GM21423 (cell line): ENCODE measurements around the gene FCRL6.
A peak's percentile ranks its signal among the peaks of the same experiment; 100 is the strongest.

Source experiments
- ATAC-seq: cut with Tn5 transposase; IDR thresholded peaks from one replicate; pipeline ENCODE4 v1.9.1; 2021; ENCODE audit warnings: mild to moderate bottlenecking, moderate library complexity; ENCODE audit not compliant: unreplicated experiment

The FCRL6 gene

DNA sequence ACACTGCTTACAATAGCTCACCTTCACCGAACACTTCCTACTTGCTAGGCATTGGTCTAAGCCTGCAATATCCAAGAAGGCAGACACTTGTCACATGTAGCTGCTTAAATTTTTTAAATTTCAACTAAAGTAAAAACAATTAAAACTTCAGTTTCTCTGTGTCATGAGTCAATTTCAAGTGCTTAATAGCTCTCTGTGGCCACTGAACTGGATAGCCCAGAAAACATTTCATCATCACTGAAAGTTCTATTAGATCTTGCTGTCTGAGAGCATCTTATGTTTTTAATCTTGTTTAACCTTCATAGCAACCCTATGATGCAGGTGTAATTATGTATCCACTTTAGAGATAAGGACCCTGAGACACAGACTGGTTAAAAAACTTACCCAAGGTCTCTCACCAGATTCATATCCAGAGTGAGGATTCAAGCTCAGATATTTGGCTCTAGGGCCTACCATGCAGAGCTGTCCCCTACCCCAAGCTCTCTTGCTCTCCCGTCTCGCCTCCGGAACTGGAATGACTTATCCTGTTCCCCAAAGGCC is 2.6 kb upstream of the FCRL6 start:
- no peak for ATAC-seq

DNA sequence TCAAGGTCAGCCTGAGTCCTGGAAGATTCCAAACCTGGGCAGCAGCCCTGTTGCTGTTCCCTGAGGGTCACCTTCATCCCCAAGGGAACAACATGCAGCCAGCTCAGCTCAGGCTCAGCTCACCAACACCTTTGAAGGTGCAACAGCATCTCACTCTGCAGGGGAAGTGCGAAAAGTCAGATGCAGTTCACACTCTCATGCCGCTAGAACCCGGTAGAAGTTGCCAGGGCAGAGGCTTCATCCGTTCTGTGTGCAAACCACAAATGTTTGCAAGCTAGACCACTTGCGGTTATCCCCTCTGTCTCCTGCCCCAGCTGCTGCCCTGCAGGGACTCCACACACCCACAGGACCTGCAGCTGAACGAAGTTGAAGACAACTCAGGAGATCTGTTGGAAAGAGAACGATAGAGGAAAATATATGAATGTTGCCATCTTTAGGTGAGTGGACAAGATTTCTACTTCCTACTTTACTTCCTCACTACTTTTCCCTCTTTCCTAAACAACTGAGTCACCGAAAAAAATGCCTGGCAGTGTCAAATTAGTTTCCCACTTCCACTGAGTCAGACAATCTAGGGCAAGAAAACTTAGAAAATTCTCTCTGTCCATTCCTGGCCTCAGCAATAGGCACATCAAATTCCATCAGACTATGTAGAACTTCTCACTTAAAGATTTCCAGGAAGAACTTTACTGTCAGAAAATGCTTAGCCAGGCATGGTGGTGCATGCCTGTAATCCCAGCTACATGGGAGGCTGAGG is 1.8 kb upstream of the FCRL6 start:
- peak; percentile 52 for ATAC-seq

DNA sequence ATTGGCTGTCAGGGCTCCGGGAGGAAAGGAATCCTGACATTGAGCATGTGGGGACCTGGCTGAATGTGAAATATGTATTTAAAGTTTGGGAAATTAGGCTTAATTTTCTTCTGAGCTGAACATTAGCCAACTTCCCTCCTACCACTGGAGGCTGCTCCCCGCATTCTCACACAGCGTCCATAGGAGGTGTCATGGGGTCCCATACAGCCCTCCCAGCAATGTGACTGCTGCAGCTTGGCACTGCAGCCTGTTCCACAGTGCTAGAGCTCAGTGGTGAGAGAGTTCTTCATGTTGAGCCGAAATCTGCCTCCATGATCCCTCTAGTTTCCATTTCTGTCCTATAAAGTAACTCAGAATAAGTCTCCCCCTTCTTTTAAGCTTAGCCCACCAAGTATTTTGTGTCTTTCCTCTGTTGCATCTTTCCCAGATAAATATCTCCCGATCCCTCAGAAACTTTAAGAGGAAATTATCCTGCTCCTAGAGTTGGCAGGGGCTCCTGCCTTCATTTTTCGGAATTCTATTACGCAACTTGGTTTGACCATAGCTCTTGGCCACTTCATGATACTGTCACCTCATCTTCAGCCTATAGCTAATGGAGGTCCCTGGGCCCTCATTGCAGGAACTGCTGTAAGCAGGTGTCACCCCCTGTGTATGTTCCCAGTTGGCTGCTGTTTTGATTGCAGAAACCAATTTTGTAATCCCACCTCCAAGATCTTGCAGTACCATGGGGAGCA is 2.0 kb downstream of the FCRL6 start:
- ATAC-seq: no peak

- ATAC-seq: no peak
These were observed 2.8 kb downstream of the FCRL6 start for GRCh38 chr1:159804924-159805323.

DNA sequence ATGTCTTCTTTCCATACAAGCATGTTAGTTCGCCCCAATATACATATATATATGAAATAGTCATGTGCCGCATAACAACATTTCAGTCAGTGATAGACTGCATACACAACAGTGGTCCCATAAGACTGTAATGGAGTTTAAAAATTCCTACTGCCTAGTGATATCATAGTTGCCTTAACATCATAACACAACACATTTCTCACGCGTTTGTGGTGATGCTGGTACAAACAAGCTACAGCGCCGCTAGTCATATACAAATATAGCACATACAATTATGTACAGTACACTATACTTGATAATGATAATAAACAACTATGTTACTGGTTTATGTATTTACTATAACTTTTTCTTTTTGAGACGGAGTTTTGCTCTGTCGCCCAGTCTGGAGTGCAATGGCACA is 13.8 kb downstream of the FCRL6 start:
- no peak for ATAC-seq

- ATAC-seq: no peak
These were observed 15.3 kb downstream of the FCRL6 start for GRCh38 chr1:159817276-159818041.

GRCh38 chr1:159821171-159821867 is 19.2 kb downstream of the FCRL6 start:
- no peak for ATAC-seq

GRCh38 chr1:159823406-159823805 is 21.2 kb downstream of the FCRL6 start:
- no peak for ATAC-seq

- ATAC-seq: no peak
These were observed 23.4 kb downstream of the FCRL6 start for GRCh38 chr1:159825564-159825963.

- ATAC-seq: peak; percentile 67
These were observed 24.4 kb downstream of the FCRL6 start, which contains the start of gene SLAMF8 for GRCh38 chr1:159826441-159827101. Gene SLAMF8, plus strand, starts transcription at chr1:159826873. Its CDS starts 26 bp downstream, at chr1:159826899.

- no peak for ATAC-seq
These were observed 24.9 kb downstream of the FCRL6 start for GRCh38 chr1:159827102-159827490.

DNA sequence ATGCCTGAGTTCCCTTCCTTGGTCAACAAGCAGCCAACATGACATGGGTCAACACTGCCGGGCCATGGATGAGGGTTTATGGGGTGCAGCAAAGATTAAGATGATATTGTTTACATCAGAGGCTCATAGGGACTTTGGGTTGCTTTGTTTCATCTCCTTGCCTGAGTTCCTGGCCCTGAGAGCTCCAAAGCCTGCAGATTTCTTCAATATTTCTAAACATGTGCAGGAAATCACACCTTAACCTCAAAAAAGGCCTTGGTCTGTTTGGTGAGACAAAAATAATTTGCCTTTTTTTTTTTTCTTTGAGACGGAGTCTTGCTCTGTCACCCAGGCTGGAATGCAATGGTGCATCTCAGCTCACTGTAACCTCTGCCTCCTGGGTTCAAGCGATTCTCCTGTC is 25.4 kb downstream of the FCRL6 start:
- no peak for ATAC-seq

GRCh38 chr1:159828176-159828575 is 26.0 kb downstream of the FCRL6 start:
- ATAC-seq: no peak

DNA sequence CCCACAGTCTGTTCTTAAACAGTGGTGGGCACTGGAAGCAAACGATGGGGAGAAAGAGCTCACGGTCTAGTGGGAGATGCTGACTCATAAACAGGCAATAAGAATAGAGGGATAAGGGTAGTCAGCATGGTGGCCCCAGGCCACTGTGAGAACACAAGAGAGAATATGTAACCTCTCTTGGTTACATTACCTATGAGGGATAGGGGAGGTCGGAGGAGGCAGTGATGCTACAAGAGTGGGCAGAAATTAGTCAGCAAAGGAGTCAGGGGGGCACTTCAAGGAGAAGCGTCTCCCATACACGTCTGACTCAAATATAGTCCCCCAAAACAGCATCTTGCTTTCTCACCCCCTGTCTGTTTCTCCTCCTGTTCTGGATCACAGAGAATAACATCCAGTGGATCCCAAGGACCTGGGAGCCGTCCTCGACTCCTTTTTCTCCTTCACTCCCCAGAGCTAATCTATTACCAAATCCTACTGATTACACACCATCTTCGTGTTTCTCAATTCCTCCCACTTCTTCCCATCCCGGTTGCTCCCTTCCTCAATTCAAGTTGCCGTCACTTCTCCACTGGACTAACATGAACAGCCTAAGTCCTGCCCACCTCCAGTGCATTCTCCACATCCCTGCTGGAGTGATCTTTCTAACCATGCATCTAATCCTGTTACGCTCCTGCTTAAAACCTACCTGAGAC is 26.6 kb downstream of the FCRL6 start:
- no peak for ATAC-seq

- ATAC-seq: peak; percentile 68
These were observed 27.1 kb downstream of the FCRL6 start for GRCh38 chr1:159829273-159829634.

- ATAC-seq: no peak
These were observed 27.8 kb downstream of the FCRL6 start for GRCh38 chr1:159829822-159830465.

DNA sequence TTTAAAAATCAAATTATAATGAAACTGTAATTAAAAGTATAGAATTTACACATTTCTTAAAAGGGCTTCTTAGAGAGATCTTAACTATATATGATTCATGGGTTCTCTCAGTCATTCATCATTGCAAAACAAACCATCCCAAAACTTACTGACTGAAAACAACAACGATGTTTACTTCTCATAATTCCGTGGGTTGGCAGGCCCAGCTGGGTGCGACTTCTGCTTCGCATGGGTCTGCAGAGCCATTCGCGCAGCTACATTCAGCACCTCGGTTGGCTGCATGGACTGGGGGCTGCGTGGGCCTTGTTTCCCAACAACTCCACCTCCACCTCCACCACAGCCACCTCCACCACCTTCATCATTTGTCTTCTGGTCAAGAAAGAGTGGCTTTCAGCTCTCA is 28.6 kb downstream of the FCRL6 start:
- ATAC-seq: no peak

GRCh38 chr1:159831412-159832141 is 29.4 kb downstream of the FCRL6 start:
- ATAC-seq: no peak
